Measurements from ENCODE around the gene SLC12A4.
"Not testable (repeated sequence)": the region's sequence is repeated elsewhere in the genome, so short reads cannot be mapped to it uniquely, and the experiment has no call there.

SLC12A4 gene

DNA sequence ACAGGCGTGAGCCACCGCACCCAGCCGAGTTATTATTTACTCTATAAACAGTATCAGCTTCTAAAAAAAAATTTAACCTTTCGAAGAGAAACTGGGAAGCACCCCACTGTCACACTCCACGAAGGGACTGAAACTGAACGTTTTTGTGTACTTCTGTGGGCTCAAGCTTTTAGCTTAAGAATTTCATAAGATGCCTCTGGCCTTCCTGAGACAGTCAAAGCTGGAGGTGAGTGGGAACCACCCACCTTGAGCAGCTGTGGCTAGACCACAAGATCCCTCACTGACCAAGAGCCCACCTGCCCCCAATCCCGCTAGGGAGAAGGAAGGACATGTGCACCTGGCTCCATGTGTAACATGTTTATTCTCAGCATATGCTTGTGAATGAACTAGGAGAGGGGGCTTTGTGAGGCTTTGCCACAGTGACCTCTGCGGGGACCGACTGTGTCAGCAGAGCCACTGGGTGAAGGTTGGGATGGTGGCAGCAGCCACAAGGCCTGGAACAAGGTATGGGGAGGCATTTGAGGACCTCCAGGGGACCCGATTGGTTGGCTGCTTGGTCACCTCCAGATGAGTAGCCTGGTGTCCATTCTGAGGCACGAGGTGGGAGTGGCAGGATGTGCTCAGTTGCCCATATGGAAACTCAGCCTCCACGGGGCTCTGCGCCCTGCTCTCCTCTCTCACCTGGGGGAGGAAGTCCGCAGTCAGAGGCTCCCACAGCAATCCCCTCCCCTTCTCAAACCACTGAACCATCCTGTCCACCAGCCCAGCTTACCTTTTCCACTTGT lies 7.1 kb upstream of the SLC12A4 start:
- peak overlapping the region; percentile 83 for H3K27ac Mint-ChIP-seq

DNA sequence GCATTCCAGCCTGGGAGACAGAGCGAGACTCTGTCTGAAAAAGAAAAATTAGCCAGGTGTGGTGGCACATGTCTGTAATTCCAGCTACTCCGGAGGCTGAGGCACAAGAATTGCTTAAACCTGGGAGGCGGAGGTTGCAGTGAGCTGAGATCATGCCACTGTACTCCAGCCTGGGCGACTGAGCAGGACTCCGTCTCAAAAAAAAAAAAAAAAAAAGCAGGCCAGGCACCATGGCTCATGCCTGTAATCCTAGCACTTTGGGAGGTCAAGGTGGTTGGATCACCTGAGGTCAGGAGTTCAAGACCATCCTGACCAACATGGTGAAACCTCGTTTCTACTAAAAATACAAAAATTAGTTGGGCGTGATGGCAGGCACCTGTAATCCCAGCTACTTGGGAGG lies 3.8 kb upstream of the SLC12A4 start:
- H3K4me3 Mint-ChIP-seq, ATAC-seq, H3K9me3 Mint-ChIP-seq, H3K27ac Mint-ChIP-seq, H3K36me3 Mint-ChIP-seq, H3K27me3 Mint-ChIP-seq: not testable (repeated sequence)
- H3K4me1 Mint-ChIP-seq: peaks cover 36% of the 10 kb centered on the region

More for the DNA sequence above, 7.1 kb upstream of the SLC12A4 start:
- Mint-ChIP-seq H3K4me1 (peaks cover 23% of the 10 kb centered on the region), H3K9me3 (no peaks in the 10 kb centered on the region), H3K27me3 (no peaks in the 10 kb centered on the region), H3K36me3 (no peaks in the 10 kb centered on the region), H3K4me3 (no peak overlapping the region)
- peak; percentile 75 for ATAC-seq

DNA sequence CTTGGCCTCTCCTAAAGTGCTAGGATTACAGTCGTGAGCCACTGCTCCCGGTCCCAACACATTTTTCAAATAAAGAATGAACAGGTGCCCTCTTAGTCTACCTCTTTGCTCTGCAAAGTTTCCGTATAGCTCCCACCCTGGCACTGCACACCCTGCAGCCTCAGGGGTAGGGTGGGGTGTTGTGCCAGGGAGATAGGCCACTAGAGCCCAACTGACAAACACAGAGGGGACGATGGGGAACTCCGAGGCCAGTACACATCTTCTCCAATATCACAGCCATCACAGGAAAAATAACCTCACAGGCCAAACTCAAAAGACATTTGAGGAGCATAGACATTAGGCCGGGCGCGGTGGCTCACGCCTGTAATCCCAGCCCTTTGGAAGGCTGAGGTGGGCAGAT lies 2.7 kb upstream of the SLC12A4 start:
- Mint-ChIP-seq H3K36me3 (no peaks in the 10 kb centered on the region), H3K4me1 (peaks cover 42% of the 10 kb centered on the region), H3K27me3 (no peaks in the 10 kb centered on the region), H3K9me3 (no peaks in the 10 kb centered on the region), H3K27ac (no peak overlapping the region), H3K4me3 (no peak overlapping the region)
- ATAC-seq: no peak

DNA sequence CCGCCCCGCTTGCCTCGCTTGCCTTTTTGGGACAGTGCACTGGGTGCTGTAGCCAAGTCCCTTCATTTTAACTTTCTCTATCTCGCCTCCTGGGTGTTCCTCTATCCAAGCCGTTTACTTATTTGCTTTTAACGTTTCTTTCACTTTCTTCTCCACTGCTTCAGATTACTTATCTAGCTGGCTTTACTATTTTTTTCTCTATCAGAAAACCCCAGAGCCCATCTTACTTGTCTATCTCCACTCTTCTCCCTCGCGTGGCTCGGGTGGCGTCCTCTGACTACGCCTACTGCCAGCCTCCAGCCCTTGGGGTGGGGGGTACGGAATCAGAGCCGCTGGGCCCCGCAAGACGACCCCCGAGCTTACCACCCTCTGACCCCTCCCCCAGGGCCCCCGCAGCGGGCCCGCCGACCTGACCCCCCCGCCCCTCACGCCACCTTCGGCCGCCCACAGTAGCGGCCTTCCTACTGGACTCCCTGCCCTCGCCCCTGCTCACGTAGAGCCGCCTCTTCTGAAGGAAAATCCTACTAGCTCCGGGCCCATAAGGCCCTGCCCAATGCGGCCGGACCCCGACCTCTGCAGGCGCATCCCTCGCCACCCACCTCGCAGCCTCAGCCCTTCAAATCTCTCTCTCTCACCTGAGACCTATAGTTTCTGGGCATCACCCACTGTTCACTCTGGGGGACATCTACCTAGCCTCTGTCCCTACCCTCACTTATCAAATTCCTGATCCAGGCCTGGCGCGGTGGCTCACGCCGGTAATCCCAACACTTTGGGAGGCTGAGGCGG lies 1.0 kb upstream of the SLC12A4 start:
- no peak for ATAC-seq
- Mint-ChIP-seq H3K4me3 (peak overlapping the region; percentile 98), H3K9me3 (no peaks in the 10 kb centered on the region), H3K27me3 (no peaks in the 10 kb centered on the region), H3K27ac (peak overlapping the region; percentile 84), H3K36me3 (no peaks in the 10 kb centered on the region), H3K4me1 (peaks cover 46% of the 10 kb centered on the region)

DNA sequence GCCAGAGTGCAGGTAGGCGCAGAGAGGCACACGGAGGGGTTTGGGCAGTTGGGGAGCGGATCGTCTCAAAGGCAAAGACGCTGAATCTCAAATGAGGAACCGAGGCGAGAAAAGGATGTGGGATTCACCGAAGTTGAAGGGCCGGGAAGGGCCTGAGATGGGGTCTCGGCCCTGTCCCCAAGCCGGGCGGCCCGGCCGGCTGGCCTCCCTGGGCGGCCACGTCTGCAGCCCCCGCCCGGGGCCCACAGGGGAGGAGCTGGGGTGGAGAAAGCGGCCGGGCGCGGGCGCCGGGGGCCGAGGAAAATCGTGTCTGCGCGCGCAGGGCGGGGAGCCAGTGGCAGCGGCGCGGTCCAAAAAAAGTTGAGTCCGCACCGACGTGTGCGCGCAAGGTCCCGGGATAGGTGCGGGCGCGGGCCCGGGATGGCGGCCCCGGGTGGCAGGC lies 458 bp downstream of the SLC12A4 start:
- Mint-ChIP-seq H3K4me3 (peak overlapping the region; percentile 98), H3K27me3 (no peaks in the 10 kb centered on the region), H3K9me3 (no peaks in the 10 kb centered on the region), H3K36me3 (peaks cover 2% of the 10 kb centered on the region), H3K4me1 (peaks cover 48% of the 10 kb centered on the region), H3K27ac (peak overlapping the region; percentile 84)
- peak; percentile 60 for ATAC-seq

DNA sequence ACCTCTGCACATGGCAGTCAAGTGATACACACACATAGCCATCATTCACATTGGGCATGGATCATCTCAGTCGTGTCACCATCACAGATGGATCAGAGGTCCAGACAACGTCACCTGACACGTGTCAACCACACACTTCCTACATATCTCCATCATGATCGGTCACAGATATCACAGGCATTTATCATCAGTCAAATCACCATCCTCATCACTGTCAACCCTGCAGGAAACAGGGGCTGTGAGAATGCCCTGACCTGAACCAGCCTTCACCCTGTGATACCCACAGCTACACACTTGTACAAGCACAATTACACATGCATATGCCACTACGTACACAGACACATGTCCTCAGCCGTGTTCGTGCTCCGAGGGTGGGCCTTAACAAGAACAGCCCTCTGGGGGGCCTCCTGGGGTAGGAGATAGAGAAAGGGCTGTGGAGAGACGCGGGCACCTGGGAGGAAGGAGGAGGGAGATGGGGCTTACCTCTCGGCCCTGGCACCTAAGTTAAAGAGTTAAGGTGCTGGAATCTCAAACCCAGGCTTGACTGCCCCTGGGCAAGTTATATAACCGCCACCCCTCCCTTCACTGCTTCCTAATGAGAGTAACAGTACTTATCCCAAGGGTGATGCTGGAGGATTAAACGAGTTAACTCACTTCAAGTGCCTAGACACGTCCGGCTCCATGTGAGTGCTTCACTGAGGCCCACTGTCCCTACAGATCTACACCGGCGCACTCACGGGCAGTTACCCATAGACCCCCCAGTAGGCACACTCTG lies 1.1 kb downstream of the SLC12A4 start:
- peaks cover 53% of the 10 kb centered on the region for H3K4me1 Mint-ChIP-seq
- H3K9me3 Mint-ChIP-seq: no peaks in the 10 kb centered on the region
- peak overlapping the region; percentile 84 for H3K27ac Mint-ChIP-seq
- peak overlapping the region; percentile 98 for H3K4me3 Mint-ChIP-seq
- no peaks in the 10 kb centered on the region for H3K27me3 Mint-ChIP-seq
- ATAC-seq: no peak
- peaks cover 8% of the 10 kb centered on the region for H3K36me3 Mint-ChIP-seq

DNA sequence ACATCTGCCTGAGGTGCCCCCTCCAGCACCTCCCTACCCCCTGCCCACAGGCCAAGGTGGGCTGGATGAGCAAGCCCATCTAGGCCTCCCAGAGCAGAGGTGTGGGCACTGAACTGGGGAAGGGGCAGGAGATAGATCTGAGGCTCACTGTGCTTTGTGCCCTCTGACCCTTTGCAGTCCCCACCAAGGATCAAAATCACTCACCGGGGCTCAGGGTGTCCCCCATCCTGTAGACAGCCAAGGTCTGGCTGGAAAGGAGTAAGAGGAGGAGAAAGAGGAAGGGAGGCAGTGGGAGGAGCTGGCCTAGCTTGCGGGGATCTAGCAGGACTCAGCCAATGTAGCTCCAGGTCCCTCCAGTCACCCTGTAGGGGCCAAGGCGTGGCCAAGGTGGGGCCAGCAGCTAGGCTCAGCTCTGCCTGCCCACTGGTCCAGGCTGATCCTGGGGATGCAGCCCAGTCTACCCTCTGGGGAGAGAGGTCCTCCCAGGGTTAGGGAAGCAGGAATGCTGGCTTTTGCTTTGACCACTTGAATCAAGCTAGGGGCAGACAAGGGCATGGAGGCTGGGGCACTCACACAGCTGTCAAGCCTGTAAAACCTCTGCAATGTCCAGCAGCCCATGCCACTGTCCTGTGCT lies 1.8 kb downstream of the SLC12A4 start:
- ATAC-seq: no peak
- Mint-ChIP-seq H3K9me3 (no peaks in the 10 kb centered on the region), H3K4me3 (peak overlapping the region; percentile 98), H3K27me3 (no peaks in the 10 kb centered on the region), H3K27ac (peak overlapping the region; percentile 84), H3K36me3 (peaks cover 15% of the 10 kb centered on the region), H3K4me1 (peaks cover 53% of the 10 kb centered on the region)

DNA sequence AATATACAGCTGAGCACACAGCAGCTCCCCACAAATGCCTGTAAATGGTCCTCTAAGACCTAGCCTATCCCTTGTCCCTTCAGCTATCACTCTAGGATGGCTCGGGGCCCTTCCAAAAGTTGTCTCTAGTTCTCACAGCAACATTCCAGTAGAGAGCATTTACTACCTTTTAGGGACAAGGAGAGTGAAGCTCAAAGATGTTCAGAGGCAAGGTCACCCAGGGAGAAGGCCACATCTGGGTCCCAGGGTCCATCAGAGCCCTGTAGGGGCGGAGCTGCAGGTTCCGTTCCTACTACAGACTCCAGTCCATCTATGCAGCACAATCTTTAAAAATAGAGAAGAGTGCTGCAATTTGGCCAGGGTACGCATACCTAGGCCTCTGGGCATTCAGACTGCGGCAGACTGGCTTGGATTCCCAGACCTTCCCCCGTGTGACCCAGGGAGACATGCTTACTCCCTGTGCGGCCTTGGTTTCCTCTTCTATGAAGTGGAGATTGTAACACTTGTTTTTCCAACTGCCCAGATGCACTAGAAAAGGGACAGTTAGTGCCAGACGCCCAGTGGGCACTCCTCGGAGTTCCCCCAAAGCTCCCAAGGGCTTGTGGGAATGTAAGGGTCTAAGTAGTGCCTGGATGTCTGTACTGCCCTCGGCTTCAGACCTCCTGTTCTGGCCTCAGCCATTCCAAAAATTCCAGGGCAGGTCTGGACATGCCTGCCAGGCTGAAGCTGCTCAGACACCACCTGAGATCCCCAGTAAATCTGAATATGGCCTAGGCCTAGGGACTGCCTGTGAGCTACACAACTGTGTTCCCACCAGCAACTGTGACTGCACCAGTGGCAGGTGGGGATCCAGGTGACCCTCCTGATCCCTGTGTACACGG lies 2.5 kb downstream of the SLC12A4 start:
- no peaks in the 10 kb centered on the region for H3K27me3 Mint-ChIP-seq
- H3K27ac Mint-ChIP-seq: no peak overlapping the region
- H3K4me1 Mint-ChIP-seq: peaks cover 53% of the 10 kb centered on the region
- no peak for ATAC-seq
- H3K36me3 Mint-ChIP-seq: peaks cover 23% of the 10 kb centered on the region
- H3K9me3 Mint-ChIP-seq: no peaks in the 10 kb centered on the region
- H3K4me3 Mint-ChIP-seq: no peak overlapping the region

DNA sequence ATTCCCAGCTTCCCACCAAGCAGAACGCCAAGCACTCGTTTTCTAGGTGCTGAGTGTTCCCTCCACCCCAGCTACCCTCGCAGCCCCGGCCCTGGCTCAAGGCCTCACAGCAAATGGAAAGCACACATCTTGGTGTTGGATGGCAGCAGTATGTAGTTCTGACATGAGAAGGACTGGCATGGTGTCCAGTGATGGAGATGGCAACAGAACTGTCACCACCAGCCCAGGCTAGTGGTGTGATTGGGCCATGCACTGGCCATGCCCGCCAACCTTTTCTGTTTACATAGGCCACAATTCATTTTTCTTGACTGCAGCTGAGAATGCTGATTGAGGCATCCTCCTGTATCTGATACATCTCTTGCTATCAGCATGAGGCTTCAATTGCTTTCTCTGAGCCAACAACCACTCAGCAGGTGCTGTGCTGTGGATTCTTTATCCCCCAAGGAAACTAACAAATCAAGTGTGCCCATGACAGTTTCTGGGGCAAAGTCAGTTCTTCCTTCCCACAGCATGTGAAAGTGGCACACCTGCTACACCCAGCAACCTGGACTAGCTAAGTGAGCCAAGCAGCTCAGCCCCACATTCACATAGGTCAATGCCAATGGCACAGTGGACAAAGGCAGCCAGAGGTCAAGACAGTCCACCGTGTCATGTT lies 3.8 kb downstream of the SLC12A4 start:
- no peaks in the 10 kb centered on the region for H3K27me3 Mint-ChIP-seq
- no peaks in the 10 kb centered on the region for H3K9me3 Mint-ChIP-seq
- H3K4me3 Mint-ChIP-seq: no peak overlapping the region
- H3K27ac Mint-ChIP-seq: no peak overlapping the region
- H3K36me3 Mint-ChIP-seq: peaks cover 36% of the 10 kb centered on the region
- no peak for ATAC-seq
- H3K4me1 Mint-ChIP-seq: peaks cover 48% of the 10 kb centered on the region

DNA sequence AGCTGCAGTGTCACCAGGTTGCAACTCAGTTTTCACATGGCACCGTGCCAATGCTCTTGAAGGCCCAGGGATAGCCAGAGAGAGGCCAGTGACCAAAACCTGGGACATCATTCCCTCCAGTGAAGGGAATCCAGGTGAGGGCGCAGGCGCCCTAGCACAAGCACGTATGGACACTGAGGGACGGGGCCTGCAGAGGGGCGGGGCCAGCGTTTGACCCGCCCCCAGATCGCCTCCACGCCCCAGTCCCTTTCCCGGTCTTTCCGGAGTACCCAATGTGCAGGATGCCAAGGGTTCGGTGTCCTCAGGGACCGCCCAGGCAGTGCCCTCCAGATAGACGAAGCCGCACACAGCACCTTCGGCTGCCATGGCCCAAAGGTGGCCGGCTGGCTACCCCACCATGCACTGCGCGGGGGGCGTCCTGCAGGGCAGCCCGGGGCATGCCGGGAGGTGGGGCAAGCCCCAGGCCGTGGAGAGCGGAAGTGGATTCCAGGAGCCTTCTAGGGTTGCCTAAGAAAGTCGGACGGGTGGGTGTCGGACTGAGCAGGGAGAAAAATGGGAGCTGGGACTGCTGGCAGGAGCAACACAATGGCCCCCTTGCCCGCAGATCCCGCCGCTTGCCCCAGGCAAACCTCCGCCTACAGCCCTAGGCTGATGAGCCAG lies 4.6 kb downstream of the SLC12A4 start:
- Mint-ChIP-seq H3K27me3 (no peaks in the 10 kb centered on the region), H3K9me3 (no peaks in the 10 kb centered on the region), H3K36me3 (peaks cover 37% of the 10 kb centered on the region), H3K4me3 (no peak overlapping the region), H3K4me1 (peaks cover 41% of the 10 kb centered on the region), H3K27ac (no peak overlapping the region)
- no peak for ATAC-seq

DNA sequence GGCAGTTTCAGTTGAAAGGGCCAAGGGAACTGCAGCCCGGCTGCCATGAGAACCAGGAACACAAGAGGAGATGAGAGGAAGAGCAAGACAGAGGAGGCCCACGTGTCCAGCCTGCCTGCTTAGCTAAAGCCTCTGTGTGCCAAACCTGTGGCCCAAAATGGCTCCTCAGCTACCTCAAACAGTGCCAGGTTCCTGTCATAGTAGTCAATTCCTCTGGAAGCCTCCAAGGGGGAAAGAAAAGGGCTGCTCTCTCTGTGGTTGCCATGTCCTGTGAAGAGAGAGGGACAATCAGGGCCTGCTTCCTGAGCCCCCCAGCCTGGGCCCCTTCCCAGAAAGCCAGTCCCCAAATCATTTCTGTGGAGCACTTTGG lies 5.2 kb downstream of the SLC12A4 start:
- no peaks in the 10 kb centered on the region for H3K27me3 Mint-ChIP-seq
- H3K9me3 Mint-ChIP-seq: no peaks in the 10 kb centered on the region
- no peak overlapping the region for H3K27ac Mint-ChIP-seq
- H3K36me3 Mint-ChIP-seq: peaks cover 37% of the 10 kb centered on the region
- no peak for ATAC-seq
- no peak overlapping the region for H3K4me3 Mint-ChIP-seq
- peaks cover 41% of the 10 kb centered on the region for H3K4me1 Mint-ChIP-seq

DNA sequence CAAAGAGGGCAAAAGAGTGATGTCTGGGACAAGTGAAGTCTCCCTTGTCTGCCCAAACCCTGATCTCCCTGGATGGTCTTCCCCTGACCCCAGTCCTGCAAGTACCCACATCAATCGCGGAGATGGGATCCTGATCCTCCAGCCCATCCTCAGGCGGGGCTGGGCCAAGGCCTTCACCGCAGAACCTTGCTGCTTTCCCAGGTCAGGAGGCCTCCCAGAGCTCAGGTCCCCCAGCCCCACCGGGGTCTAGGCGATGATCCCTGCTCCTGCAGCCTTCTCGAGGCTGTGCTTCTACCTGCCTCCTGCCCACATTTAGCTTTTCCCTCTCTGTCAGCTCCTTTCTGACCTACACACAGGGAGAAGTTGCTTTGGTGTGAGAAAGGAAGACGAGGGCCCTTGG lies 6.3 kb downstream of the SLC12A4 start:
- H3K4me3 Mint-ChIP-seq: no peak overlapping the region
- H3K4me1 Mint-ChIP-seq: peaks cover 31% of the 10 kb centered on the region
- H3K27me3 Mint-ChIP-seq: no peaks in the 10 kb centered on the region
- no peak for ATAC-seq
- peaks cover 37% of the 10 kb centered on the region for H3K36me3 Mint-ChIP-seq
- H3K9me3 Mint-ChIP-seq: no peaks in the 10 kb centered on the region
- H3K27ac Mint-ChIP-seq: no peak overlapping the region

DNA sequence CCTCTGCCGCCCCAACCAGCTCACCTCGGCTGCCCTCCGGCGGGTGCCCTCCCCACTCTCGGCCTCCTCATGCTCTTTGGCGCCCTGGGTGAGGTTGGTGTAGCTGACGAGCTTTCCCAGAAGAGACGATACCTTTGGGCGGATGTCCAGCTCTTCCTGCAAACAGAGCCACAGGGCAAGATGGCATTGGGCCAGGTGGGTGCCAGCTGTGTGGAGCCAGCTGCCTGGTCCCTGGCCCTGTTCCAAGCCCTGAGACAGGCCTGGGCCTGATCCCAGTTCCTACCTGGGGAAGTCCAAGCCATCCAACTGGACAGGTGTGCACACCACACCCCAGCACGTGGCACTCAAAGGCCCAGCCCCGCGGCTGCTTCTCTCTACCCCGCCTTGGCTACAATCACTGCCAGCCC lies 6.9 kb downstream of the SLC12A4 start:
- no peak for ATAC-seq
- Mint-ChIP-seq H3K4me3 (no peak overlapping the region), H3K36me3 (peaks cover 37% of the 10 kb centered on the region), H3K4me1 (peaks cover 25% of the 10 kb centered on the region), H3K27ac (no peak overlapping the region), H3K27me3 (no peaks in the 10 kb centered on the region), H3K9me3 (no peaks in the 10 kb centered on the region)

All from stimulated activated memory B cell treated with anti-CD40 and anti-IgM and Interleukin-4, amounts not matched to agents 10 μg/mL and 1 μg/mL and 100 μg/mL, for 72 hours (primary cell).